Aorta (tissue), 5 donors: Measurements from ENCODE around the gene SBSN. TPM values are rescaled to one million over a fixed set of nuclear protein-coding genes. Genes with fewer than 3 reads are reported as not detected.

Experiments used
- ATAC-seq: fragments of 200-7000 bp; cut with Tn5 transposase; one replicate; pipeline ENCODE4 v1.9.1; 2022; ENCODE audit warnings: moderate library complexity; ENCODE audit not compliant: low FRiP score
- DNase-seq, 2 donors: peaks; one replicate each; pipeline ENCODE4 v3.0.0-alpha.2; 2020
- H3K27ac ChIP-seq, 2 donors: one replicate each; pipeline ENCODE4 v1.5.1; 2013; ENCODE audit warnings: low read length in 2 of 2, mild to moderate bottlenecking in 2 of 2, moderate library complexity in 2 of 2, control low read depth in 1 of 2, inconsistent platforms in 1 of 2, low read depth in 1 of 2
- H3K27me3 ChIP-seq, 2 donors: one replicate each; pipeline ENCODE4 v1.6.1; 2013; ENCODE audit warnings: control low read depth in 1 of 2, low read length in 1 of 2, mild to moderate bottlenecking in 1 of 2, moderate library complexity in 1 of 2; ENCODE audit not compliant: insufficient read depth in 2 of 2, control insufficient read depth in 1 of 2
- H3K36me3 ChIP-seq, 2 donors: one replicate each; pipeline ENCODE4 v1.6.1; 2013; ENCODE audit warnings: control low read depth in 1 of 2, low read length in 1 of 2, mild to moderate bottlenecking in 1 of 2; ENCODE audit not compliant: insufficient read depth in 2 of 2, control insufficient read depth in 1 of 2
- H3K4me1 ChIP-seq, 2 donors: one replicate each; pipeline ENCODE4 v1.6.1; 2013; ENCODE audit warnings: low read length in 2 of 2, control low read depth in 1 of 2, mild to moderate bottlenecking in 1 of 2, moderate library complexity in 1 of 2; ENCODE audit not compliant: insufficient read depth in 2 of 2, control insufficient read depth in 1 of 2
- H3K4me3 ChIP-seq, 2 donors: one replicate each; pipeline ENCODE4 v1.5.1; 2013; ENCODE audit warnings: low read length in 2 of 2, control low read depth in 1 of 2, mild to moderate bottlenecking in 1 of 2
- H3K9me3 ChIP-seq: one replicate; pipeline ENCODE4 v1.6.1; 2013; ENCODE audit warnings: mild to moderate bottlenecking, low read length; ENCODE audit not compliant: control insufficient read depth
- WGBS, 2 donors: extraction: QIAGEN DNeasy Blood & Tissue Kit; methylation state at CpG; one replicate each; pipeline ENCODE4 v1.1.7; 2013; 5-methylcytosine and 5-hydroxymethylcytosine counted together
- intact Hi-C, 2 donors: fragments of 100-400 bp; cut with DNase I; formaldehyde crosslinking; loops; one replicate each; pipeline versions ENCODE4 v1.14.2 to v1.15.0; 2022
- polyA plus RNA-seq, 2 donors: library from polyadenylated mRNA; stranded (reverse); fragments of 200-250 nt; gene quantifications; one replicate each; pipeline ENCODE4 v1.2.3, GENCODE V29; 2013
- total RNA-seq, 2 donors: library from RNA; stranded (reverse); fragmentation: NEBNext Ultra II Directional; extraction: Animal tissue kit (Norgen Biotek cat#: 25700); gene quantifications; one replicate each; pipeline ENCODE4 v1.2.1, GENCODE V29; 2021
- donor health status: healthy with polysubstance abuse.
- donor health status: Bipolar disorder and iron deficiency.
- donor health status: DM: no; HTN: no; CAD: no.
- donor health status: DM: no; HTN: no; CAD: no.
- donor health status: DM: yes; HTN: yes; CAD: no.

The SBSN gene
- total and polyA plus RNA-seq, 4 donors: 0.23 TPM; not detected in 3

GRCh38 chr19:35495107-35496064, 32.7 kb downstream of the SBSN start:
- WGBS, 2 donors: 26% methylated on average over 30 of the region's 30 CpGs
- Histone ChIP-seq H3K36me3 (no peaks in the 10 kb centered on the region), H3K27ac (no peak overlapping the region), H3K9me3 (no peaks in the 10 kb centered on the region), H3K4me3 (no peak overlapping the region), H3K4me1 (no peaks in the 10 kb centered on the region), H3K27me3 (no peaks in the 10 kb centered on the region)
- ATAC-seq (peak; percentile 91), DNase-seq (peak; percentile 72 to 88)
- intact Hi-C loops: loop anchor here (5.0 to 10.0 kb wide), 3 partner anchors 218 to 431 kb away; no protein-coding TSS in a partner anchor

- H3K27ac ChIP-seq: no peak overlapping the region
- intact Hi-C loops: loop anchor here (10.0 kb wide), 2 partner anchors 219 to 429 kb away; no protein-coding TSS in a partner anchor
- no peaks in the 10 kb centered on the region for H3K27me3 ChIP-seq
- WGBS, 2 donors: 79 to 82% methylated on average over 9 of the region's 9 CpGs
- no peaks in the 10 kb centered on the region for H3K36me3 ChIP-seq
- DNase-seq (no peak), ATAC-seq (no peak)
- H3K9me3 ChIP-seq: no peaks in the 10 kb centered on the region
- H3K4me3 ChIP-seq: no peak overlapping the region
- H3K4me1 ChIP-seq: no peaks in the 10 kb centered on the region
Observed at GRCh38 chr19:35493971-35494370, 34.1 kb downstream of the SBSN start.

- no peaks in the 10 kb centered on the region for H3K9me3 ChIP-seq
- H3K36me3 ChIP-seq: no peaks in the 10 kb centered on the region
- H3K4me3 ChIP-seq: no peak overlapping the region
- ATAC-seq (no peak), DNase-seq (peak in 1 of 2 donors; percentile 70)
- H3K27ac ChIP-seq: no peak overlapping the region
- no peaks in the 10 kb centered on the region for H3K27me3 ChIP-seq
- 85 to 86% methylated on average over 9 of the region's 9 CpGs for WGBS, 2 donors
- no peaks in the 10 kb centered on the region for H3K4me1 ChIP-seq
- intact Hi-C loops: loop anchor here (10.0 kb wide), 2 partner anchors 217 to 427 kb away; no protein-coding TSS in a partner anchor
Observed at GRCh38 chr19:35491836-35492360, 36.2 kb downstream of the SBSN start.

GRCh38 chr19:35490364-35490763, 37.7 kb downstream of the SBSN start, which contains the start of gene KRTDAP:
TSS of gene KRTDAP (minus strand) at chr19:35490464. CDS start at chr19:35490442, 22 bp downstream.
- Histone ChIP-seq H3K4me1 (no peaks in the 10 kb centered on the region), H3K27ac (no peak within 1 kb of the TSS), H3K27me3 (no peaks in the 10 kb centered on the region), H3K9me3 (no peaks in the 10 kb centered on the region), H3K4me3 (no peak within 1 kb of the TSS), H3K36me3 (no peaks in the 10 kb centered on the region)
- 82 to 87% methylated on average over 9 of the region's 9 CpGs for WGBS, 2 donors
- intact Hi-C loops: loop anchor here (10.0 kb wide), 2 partner anchors 216 to 426 kb away; no protein-coding TSS in a partner anchor
- no peak for DNase-seq
- no peak for ATAC-seq

- intact Hi-C loops: no loop called here
- no peaks in the 10 kb centered on the region for H3K9me3 ChIP-seq
- 68 to 81% methylated on average over 16 of the region's 16 CpGs for WGBS, 2 donors
- H3K36me3 ChIP-seq: no peaks in the 10 kb centered on the region
- H3K4me3 ChIP-seq: no peak overlapping the region
- H3K27me3 ChIP-seq: no peaks in the 10 kb centered on the region
- no peaks in the 10 kb centered on the region for H3K4me1 ChIP-seq
- ATAC-seq: no peak
- DNase-seq: no peak
- no peak overlapping the region for H3K27ac ChIP-seq
Observed at GRCh38 chr19:35488677-35489076, 39.4 kb downstream of the SBSN start.

GRCh38 chr19:35487656-35488182, 40.4 kb downstream of the SBSN start:
- H3K4me1 ChIP-seq: no peaks in the 10 kb centered on the region
- peak in 1 of 2 donors; percentile 37 for DNase-seq
- no peaks in the 10 kb centered on the region for H3K27me3 ChIP-seq
- no peak for ATAC-seq
- no peaks in the 10 kb centered on the region for H3K9me3 ChIP-seq
- no peak overlapping the region for H3K27ac ChIP-seq
- no peak overlapping the region for H3K4me3 ChIP-seq
- WGBS, 2 donors: 82 to 84% methylated on average over 10 of the region's 10 CpGs
- intact Hi-C loops: no loop called here
- H3K36me3 ChIP-seq: no peaks in the 10 kb centered on the region

- intact Hi-C loops: no loop called here
- H3K4me3 ChIP-seq: no peak overlapping the region
- no peaks in the 10 kb centered on the region for H3K36me3 ChIP-seq
- WGBS, 2 donors: 80 to 89% methylated on average over 3 of the region's 3 CpGs
- ATAC-seq (no peak), DNase-seq (no peak)
- H3K9me3 ChIP-seq: no peaks in the 10 kb centered on the region
- H3K27ac ChIP-seq: no peak overlapping the region
- no peaks in the 10 kb centered on the region for H3K4me1 ChIP-seq
- no peaks in the 10 kb centered on the region for H3K27me3 ChIP-seq
Observed at GRCh38 chr19:35486268-35486708, 41.8 kb downstream of the SBSN start.

GRCh38 chr19:35484252-35485036, 43.7 kb downstream of the SBSN start:
- ATAC-seq (no peak), DNase-seq (peak in 1 of 2 donors; percentile 19)
- no peak overlapping the region for H3K4me3 ChIP-seq
- WGBS, 2 donors: 33 to 35% methylated on average over 7 of the region's 7 CpGs
- no peak overlapping the region for H3K27ac ChIP-seq
- intact Hi-C loops: no loop called here
- H3K4me1 ChIP-seq: no peaks in the 10 kb centered on the region
- no peaks in the 10 kb centered on the region for H3K9me3 ChIP-seq
- no peaks in the 10 kb centered on the region for H3K36me3 ChIP-seq
- no peaks in the 10 kb centered on the region for H3K27me3 ChIP-seq
